ENCODE results near the gene OLIG3.

The OLIG3 gene

GRCh38 chr6:137467211-137467610 lies 27.0 kb downstream of the OLIG3 start:
- DNase-seq (ENCODE audit: low read depth): no peak

GRCh38 chr6:137465378-137466009 lies 28.7 kb downstream of the OLIG3 start:
- DNase-seq (ENCODE audit: low read depth): no peak

- DNase-seq (ENCODE audit: low read depth): no peak
Observed at GRCh38 chr6:137452333-137452894, 41.8 kb downstream of the OLIG3 start.

GRCh38 chr6:137443901-137444300 lies 50.3 kb downstream of the OLIG3 start:
- DNase-seq (ENCODE audit: low read depth): no peak
